Measurements from ENCODE around the gene DUSP15.
"Not testable (repeated sequence)": the region's sequence is repeated elsewhere in the genome, so short reads cannot be mapped to it uniquely, and the experiment has no call there.

The DUSP15 gene

DNA sequence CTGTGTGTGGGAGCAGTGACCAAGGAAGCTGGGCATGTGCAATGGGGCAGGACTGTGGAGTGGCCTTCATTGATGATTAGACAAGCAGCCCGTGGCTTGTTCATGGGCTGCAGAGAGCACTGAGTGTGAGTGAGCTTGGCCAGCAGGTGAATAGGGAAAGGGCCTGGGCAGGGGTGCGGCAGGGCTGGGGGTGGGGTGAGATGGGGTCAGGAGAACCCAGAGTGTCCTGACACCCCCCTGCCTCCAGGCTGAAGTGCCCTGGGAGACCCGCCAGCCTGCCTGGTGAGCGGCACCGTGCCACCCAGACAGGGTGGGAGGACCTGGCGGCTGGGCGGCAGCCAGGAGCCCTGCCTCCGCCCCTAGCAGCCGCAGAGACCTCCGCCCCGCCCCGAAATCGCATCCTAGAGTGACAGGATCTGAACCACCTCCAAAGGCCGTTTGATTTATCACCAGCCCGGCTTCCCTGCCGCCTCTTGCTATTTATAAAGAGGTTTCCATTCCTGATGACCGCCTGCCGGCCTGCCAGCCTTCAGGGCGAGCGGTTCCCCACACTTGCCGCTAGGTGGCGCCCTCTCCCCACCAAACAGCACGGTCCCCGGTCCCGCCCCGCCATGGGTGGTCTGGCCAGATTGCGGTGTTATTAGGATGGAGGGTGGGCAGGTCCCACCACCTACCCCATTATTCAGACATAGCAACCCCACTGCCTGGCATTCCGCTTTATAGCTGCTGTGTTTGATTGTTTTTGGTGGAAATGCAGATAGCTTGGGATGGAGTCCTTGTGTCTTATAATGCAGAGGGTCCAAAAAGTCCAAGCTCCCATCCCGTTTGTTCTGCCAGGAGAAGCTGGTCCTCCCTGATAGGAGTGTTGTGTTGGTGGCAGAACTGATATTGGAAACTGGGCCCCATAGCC lies 47.7 kb downstream of the DUSP15 start:
- DNase-seq (ENCODE audit: low read depth in 2 of 2) = peak in 1 of 2 experiments; percentile 17

DNA sequence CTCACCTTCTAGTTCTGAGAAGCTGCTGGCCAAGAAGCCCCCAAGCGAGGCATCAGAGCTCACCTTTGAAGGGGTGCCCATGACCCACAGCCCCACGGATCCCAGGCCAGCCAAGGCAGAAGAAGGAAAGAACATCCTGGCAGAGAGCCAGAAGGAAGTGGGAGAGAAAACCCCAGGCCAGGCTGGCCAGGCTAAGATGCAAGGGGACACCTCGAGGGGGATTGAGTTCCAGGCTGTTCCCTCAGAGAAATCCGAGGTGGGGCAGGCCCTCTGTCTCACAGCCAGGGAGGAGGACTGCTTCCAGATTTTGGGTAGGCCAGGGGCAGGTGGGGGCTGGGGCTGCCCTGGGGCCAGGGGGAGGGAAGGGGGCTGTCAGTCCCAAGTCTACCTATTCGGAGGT lies 48.9 kb downstream of the DUSP15 start:
- no peak for DNase-seq (ENCODE audit: low read depth in 2 of 2)

DNA sequence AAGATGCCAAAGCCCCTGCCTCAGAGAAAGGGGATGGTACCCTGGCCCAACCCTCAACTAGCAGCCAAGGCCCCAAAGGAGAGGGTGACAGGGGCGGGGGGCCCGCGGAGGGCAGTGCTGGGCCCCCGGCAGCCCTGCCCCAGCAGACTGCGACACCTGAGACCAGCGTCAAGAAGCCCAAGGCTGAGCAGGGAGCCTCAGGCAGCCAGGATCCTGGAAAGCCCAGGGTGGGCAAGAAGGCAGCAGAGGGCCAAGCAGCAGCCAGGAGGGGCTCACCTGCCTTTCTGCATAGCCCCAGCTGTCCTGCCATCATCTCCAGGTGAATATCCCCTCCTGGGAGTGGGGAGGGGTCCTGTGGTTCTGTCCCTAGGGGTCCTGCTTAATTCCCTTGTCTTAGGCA lies 50.1 kb downstream of the DUSP15 start:
- DNase-seq (ENCODE audit: low read depth in 2 of 2) = no peak

DNA sequence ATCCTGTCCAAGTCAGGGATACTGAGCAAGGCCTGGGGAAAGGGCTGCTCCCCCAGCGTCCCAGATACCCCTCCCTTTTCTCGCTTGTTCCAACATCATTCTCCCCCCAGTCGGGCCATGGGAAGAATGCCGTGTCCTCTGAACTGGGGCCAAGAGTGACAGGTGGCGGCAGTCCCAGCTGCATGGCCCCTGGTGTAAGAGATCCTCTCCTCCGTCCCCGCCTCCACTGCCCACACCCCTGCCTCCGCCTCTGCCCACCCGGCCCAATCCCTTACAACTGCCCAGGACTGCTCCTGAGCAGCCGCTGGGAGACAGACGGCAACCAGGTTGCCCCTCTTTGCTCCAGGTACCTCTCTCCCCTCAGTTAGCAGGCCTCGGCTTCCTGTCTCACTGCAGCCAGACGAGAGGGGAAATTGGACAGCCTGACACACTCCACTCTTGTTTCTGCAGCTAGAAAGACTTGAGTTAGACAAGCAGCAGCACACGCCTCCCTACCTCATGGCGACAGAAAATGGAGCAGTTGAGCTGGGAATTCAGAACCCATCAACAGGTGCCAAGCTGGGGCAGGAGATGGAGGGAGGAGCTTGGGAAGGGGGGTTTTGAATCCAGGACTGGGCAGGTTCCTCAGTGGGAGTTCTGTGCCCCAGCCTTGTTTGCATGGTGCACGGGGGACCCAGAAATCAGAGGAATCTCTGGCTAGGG lies 51.1 kb downstream of the DUSP15 start, which contains the start of gene MYLK2:
Gene MYLK2 (plus strand): TSS at position 274 of the 702 bp plus-strand sequence. CDS start 225 bp downstream, at position 499.
- no peak for DNase-seq (ENCODE audit: low read depth in 2 of 2)

DNA sequence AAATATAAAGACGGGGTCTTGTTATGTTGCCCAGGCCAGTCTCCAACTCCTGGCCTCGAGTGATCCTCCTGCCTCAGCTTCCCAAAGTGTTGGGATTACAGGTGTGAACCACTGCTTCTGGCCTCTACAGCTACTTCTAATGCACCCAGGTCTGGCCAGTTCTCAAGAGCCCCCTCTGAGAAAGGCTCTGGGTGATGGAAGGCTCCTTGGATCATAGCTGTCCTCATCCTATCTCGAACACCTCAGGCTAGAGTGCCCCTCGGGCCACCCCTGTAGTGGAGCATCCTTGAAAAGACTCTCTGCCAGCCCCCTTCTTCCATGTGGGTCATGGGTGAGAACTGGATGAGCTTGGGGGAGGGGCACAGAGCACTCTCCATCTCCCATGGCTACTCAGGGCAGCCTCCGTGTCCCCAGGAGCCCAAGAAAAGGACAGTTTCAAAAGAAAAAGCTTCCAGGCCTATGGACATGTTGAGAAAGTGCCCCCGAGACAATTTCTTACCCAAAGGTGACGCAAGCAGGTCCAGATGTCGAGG lies 51.9 kb downstream of the DUSP15 start:
- no peak for DNase-seq (ENCODE audit: low read depth in 2 of 2)

DNA sequence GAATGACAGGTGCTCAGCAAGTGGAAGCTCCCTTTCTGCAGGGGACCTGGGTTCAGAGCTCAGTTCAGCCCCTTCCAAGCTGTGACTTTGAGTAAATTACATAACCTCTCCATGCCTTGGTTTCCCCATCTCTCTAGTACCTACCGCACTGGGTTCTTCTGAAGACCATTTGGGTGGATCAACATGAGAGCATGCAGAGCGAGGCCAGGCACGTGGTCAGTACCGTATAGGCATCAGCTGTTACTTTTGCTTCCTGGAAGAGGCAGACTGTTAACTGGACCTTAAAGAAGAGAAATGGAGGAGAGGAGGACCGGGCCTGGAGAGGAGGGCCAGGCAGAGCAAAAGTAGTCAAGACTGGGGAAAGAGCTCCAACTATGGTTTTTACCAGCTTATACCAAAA lies 52.9 kb downstream of the DUSP15 start:
- no peak for DNase-seq (ENCODE audit: low read depth in 2 of 2)

DNA sequence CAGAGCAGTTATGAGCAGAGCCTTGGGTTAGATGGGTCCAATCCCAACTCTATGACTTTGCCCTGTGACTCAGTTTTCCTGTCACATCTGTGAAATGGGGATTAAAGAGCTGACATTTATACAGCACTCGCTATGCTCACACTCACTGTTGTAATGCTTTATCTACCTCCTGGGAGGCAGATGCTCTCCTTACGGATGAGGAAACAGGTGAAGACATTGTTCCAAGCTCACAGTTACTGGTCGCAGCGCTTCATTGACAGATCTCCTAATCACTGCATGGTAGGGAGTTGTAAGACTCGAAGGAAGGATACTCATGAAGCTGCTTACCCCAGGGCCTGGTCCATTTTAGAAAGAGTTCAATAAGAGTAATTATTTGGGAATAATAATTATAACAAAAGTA lies 54.1 kb downstream of the DUSP15 start:
- no peak for DNase-seq (ENCODE audit: low read depth in 2 of 2)

DNA sequence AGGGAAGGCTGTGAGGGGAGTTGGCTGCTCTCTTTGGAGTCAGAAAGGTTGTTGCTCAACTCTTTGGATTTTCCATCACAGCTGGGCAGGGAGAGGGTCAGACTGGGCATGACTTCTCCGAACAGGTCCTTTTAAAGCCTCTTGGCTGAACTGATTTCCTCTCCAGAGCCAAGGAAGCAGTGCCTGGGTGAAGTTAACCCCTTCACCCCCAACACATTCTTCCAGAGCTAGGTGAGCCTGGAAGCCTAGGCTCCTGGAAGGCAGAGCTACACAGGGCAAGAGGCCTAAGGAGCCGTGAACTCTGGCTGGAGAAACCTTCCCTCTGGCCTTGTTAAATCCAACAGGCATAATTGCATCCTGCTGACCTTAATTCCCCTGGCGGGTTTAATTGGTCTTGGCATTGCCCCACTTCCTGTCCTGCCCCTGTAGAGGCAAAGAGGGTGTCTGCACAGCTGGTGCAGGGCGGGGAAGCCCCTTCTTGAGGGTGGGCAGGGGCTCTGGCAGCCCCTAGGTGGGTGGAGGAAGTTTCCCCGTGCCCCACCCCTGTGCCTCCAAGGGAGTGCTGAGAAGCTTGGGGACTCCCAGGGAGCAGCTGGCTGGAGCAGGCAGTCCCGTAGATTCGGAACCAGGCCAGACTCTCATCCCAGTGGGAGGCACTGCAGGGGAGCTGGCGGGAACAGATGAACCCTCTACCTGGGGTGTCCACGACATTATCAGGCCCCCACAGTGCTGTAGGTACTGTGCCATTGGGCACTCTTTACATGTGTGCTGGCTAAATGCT lies 54.7 kb downstream of the DUSP15 start:
- no peak for DNase-seq (ENCODE audit: low read depth in 2 of 2)

DNA sequence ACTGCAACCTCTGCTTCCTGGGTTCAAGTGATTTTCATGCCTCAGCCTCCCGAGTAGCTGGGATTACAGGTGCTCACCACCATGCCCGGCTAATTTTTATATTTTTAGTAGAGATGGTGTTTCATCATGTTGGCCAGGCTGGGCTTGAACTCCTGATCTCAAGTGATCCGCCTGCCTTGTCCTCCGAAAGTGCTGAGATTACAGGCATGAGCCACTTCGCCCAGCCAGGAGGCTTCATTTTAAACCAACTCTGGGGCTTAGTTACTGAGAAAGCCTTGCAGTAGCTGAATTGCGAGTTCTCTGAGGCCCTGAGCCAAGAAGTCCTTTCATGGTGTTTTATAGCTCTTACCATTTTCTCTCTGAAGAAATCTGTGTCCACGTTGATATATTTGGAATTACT lies 56.2 kb downstream of the DUSP15 start:
- DNase-seq (ENCODE audit: low read depth in 2 of 2) = not testable (repeated sequence)

DNA sequence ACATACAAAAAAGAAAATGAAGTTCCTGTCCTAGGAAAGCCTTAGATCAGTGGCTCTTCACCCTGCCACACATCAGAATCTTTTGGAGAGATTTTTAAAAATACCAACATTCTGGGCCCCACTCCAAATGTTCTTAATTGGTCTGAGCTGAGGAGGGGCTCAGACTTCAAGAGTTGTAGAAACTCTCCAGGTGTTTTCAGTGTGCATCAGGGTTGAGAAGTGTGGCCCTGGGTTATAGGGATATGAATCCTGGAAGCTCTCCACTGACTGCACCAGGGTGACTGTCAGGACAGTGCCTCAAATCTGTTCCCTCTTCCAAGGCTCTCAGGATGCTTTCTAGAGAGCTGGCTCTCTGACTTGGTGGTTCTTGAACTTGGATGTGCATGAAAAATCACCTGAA lies 56.7 kb downstream of the DUSP15 start:
- DNase-seq (ENCODE audit: low read depth in 2 of 2) = no peak

DNA sequence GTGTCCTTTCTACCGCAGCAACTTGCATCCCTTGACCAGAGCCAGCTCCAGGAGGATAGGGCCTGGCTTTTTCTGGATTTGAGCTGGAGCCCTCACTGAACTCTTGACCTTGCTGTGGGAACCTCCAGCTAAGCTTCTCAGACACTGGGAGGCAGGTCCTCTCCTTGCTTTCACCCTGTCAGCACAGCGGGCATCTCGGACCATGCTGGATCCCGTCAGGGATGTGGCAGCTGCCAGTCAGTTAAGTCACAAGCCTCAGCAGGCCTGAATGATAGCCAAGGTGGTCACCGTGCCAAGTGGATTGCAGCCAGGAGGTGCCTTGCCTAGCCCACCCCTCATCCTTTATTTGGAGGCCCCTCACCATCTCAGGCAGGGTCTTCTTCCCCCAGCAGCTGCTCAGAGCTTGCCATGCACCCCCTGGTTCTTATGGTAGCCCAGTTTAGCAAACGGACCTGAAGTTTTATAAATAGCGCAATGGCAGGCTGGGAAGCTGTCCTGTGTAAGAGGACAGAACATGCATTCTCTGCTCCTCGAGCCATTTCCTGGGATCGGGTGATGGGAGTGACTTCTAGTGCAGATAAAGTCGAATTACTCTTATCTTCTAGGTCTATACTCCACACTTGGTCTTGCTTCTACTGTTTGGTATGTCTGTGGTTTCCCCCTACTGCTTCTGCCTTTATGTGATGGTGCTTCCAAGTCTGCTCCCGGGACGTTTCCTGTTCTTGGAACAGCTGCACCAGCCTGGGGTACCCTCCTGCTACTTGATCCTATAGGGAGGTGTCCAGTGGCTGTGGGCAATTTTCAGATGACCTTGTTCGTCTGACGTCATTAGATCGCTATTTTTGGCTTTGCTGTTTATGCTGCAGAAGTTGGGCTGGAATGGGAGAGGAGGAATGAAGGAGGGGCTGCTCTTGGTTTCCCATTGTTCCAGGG lies 58.3 kb downstream of the DUSP15 start:
- peak in 1 of 2 experiments; percentile 3 for DNase-seq (ENCODE audit: low read depth in 2 of 2)

DNA sequence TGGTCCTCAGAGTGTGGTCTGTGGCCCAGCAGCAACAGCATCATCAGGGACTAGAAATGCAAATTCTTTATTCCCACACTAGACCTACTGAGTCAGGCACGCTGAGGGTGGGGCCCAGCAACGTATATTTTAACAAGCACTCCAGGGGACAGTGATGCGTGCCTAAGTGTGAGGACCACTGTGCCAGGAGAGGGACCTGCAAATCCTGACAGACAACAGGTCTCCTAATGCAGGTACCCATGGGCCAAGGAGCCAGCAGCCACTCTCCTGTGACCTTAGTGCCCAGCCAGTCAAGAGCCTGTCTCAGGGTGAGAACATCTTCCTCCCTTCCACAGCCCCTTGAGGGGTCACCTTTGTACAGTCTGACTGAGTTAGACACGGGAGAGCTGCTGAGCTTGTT lies 59.1 kb downstream of the DUSP15 start:
- no peak for DNase-seq (ENCODE audit: low read depth in 2 of 2)
